GM21737 (cell line): ENCODE data around the gene KLHDC4.
"Not testable (repeated sequence)": the region's sequence is repeated elsewhere in the genome, so short reads cannot be mapped to it uniquely, and the experiment has no call there.

ENCODE experiments used
- ATAC-seq: cut with Tn5 transposase; IDR thresholded peaks from one replicate; pipeline ENCODE4 v1.9.1; 2021; ENCODE audit warnings: mild to moderate bottlenecking, moderate library complexity; ENCODE audit not compliant: unreplicated experiment

KLHDC4 gene

GRCh38 chr16:87721622-87722585, 43.9 kb downstream of the KLHDC4 start:
- ATAC-seq: no peak

DNA sequence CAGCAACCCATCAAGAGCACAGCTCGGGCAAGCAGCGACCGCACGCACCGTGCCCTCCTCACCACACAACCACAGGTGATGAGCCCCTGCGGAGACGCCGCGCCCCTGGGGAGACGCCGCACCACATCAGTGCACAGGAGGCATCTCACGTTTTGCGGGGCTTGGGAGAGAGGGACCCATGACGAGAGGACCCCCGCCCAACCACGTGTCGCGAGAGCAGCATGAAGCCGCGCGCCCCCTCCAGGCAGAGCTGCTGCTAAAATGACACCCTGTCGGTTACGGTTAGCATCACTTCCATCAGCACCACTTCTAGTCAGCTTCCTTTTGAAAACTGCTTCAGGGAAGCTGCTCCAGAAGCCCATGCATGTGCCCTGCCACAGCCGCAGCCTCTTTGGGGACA, 45.3 kb downstream of the KLHDC4 start:
- no peak for ATAC-seq

DNA sequence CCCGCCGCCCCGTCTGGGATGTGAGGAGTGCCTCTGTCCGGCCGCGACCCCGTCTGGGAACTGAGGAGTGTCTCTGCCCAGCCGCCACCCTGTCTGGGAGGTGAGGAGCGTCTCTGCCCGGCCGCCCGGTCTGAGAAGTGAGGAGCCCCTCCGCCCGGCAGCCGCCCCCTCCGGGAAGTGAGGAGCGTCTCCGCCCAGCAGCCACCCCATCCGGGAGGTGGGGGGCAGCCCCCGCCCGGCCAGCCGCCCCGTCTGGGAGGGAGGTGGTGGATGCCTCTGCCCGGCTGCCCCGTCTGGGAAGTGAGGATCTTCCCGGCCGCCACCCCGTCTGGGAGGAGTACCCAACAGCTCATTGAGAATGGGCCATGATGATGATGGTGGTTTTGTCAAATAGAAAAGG, 47.0 kb downstream of the KLHDC4 start:
- ATAC-seq: not testable (repeated sequence)

DNA sequence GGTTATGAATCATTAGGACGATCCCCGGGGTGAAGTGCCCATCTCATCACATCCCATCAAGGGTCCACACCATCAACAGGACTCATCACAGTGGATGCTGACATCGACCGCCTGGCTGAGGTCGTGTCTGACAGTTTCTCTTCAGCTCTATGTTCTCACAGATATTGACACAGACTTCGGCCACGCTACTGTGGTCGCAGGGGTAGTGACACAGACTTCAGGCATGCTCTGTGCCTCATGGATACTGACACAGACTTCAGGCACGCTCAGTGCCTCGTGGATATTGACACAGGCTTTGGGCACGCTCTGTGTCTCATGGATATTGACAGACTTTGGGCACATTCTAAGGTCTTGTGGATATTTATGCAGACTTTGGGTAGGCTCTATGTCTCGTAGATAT, 50.1 kb downstream of the KLHDC4 start:
- ATAC-seq: no peak

- no peak for ATAC-seq
Measured at GRCh38 chr16:87715231-87715630, 50.6 kb downstream of the KLHDC4 start.

DNA sequence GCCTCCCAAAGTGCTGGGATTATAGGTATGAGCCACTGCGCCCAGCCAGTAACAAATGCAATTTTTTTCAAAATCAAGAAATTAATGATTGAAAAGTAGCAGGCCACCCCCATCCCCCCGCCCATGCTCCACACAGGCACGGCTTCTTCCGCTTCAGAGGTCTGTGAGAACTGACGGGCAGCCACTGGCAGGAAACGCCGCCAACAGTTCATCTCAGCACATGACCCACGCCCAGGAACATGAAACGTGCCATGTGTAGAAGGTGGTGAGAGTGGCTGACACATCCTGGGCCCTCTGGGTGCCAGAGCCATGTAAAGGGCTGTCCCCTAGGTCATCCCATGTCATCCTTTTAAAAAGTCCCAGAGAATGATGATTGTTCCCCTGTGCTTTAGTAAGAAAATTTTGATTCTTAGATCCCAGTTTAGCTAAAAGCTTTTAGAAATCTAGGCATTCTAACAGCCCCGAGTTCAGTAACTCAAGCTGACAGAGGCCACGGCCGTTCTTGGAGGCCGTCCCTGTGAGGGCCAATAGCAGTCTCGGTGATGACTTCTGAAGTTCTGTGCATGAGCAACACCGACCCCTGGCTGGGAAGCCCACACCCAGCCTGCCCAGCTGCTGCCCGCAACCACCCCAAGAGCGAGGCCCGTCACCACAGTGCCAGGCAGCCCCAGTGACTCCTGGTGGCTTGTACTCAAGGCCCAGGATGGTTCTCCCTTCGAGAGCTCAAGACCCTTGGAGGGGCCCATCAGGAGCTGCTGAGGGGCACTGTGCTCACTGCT, 52.1 kb downstream of the KLHDC4 start:
- no peak for ATAC-seq

DNA sequence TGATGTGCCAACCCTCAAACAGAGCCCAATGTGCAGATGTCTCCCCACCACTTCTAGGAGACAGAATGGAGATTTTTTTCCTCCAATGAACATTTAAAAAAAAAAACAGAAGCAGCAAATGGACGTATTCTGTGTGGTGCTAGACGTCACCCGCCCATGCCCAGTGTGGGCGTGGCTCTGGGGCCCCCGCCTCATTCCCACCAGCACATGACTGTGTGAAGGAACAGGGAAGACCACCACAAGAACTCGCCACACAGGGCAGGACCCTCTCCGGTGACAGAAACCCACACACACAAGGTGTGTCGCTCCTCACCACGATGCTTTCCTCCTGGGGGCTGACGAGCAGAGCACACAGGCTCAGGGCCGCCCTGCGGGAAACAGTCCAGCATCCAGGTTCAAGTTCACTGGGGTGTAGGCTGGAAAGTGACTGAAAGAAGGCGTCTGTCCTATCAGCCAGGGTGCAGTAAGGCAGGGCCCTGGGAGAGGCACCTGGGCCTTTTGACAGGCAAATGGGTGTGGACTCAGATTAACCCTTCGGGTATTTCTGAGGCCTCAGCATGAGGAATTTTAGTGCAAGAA, 53.5 kb downstream of the KLHDC4 start:
- ATAC-seq: no peak

GRCh38 chr16:87710887-87711286, 54.9 kb downstream of the KLHDC4 start:
- no peak for ATAC-seq

GRCh38 chr16:87709677-87710076, 56.1 kb downstream of the KLHDC4 start:
- no peak for ATAC-seq

DNA sequence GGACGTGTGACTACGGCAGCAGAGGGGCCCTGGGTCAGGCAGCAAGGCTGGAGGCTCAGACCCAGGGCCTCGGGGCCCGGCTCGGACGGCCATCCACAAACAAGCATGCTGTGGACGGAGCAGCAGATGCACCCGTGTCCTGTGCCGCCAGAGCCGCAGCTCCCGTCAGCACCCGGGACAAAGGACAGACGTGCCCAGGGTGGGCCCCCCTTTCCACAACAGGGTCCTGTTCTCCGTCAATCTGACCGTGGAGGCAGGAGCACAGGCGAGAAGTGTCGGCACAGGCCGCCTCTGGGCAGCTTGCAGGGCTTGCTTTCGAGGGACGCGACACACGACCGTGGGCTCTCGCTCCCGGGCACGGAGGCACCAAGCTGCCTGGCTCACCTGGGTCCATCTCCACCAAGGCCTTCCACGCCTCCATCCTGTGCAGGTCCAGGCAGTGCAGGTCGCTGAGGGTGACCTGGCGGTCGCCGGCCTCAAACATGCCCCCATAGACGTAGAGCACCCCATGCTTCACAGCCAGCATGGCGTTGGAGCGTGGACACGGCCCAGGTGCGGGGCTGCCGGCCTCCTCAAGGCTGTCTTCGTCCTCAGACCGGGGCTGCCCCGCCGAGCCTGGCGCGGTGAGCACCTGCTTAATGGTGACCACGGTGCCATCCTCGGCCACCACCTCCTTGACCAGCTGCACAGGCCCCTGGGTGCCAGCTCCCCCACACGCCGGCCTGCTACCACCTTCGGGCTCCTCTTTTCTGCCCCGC, 56.7 kb downstream of the KLHDC4 start:
- no peak for ATAC-seq

GRCh38 chr16:87707714-87708580, 57.8 kb downstream of the KLHDC4 start:
- no peak for ATAC-seq

DNA sequence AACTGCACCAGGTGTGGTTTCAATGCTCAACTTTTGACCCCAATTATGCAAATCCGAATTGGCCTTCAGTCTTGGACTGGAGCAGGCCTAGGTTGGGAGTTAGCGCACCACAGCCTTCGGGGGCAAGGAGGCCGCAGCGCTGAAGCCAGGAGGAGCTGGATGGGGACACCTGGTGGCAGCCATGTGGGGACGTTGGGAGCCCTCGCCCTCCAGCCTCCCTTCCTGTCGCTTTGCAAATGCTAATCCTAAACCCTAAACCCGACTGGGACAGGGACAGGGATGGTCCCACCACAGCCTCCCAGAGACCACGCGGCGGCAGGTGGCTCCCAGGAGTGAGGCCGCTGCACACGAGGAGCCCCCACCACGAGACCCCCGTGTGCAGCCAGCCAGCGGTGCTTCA, 58.7 kb downstream of the KLHDC4 start:
- no peak for ATAC-seq

GRCh38 chr16:87706278-87707000, 59.3 kb downstream of the KLHDC4 start:
- no peak for ATAC-seq

GRCh38 chr16:87705771-87706277, 60.0 kb downstream of the KLHDC4 start:
- ATAC-seq: no peak

DNA sequence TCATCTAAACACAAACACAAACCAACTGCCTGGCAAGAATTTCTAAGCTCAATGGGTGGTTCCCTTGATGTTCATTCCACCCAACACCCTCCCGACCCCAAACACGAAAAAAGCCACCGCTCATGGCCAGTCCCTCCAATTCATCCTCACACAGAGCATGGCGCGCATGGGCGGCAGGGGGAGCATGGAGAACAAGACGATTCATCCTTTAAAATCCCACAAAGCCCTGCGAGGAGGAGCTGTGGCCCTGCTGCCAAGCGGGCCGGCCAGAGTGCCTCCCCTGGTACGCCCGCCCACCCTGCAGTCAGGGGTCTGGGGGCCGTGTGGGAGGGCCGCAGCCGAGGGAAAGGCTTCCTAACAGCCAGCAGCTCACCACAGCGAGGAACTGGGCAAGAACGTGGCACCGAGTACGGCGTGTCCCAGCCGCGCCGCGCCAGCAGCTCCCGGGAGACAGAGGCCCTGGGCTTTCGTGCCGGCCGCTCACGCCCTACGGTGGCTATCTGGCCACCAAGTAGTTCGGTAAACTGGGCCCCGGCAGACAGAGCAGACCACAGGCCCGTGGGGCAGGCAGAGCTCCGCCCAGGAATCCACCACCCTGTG, 60.9 kb downstream of the KLHDC4 start:
- ATAC-seq: no peak

DNA sequence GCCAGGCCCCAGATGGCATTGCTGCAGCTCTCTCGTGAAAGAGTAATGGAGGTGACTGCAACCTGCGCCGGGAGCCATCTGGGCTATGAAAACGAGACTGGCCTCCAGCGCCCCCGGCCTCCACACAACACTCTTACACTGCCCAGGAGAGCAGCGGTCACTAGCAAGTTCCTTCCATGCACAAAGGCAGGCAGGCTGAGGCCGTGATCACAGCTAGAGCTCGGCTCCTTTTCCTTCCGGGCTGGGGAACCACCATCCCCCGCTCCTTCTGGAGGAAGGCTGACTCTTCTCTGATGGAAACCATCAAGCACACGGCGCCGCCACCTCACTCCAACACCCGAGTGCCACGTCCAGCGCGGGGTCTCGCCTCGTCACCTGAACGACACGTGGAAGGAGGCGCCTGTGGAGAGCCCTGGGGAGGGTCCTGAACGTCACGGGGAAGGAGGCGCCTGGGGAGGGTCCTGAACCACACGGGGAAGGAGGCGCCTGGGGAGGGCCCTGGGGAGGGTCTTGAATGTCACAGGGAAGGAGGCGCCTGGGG, 61.9 kb downstream of the KLHDC4 start:
- ATAC-seq: no peak

DNA sequence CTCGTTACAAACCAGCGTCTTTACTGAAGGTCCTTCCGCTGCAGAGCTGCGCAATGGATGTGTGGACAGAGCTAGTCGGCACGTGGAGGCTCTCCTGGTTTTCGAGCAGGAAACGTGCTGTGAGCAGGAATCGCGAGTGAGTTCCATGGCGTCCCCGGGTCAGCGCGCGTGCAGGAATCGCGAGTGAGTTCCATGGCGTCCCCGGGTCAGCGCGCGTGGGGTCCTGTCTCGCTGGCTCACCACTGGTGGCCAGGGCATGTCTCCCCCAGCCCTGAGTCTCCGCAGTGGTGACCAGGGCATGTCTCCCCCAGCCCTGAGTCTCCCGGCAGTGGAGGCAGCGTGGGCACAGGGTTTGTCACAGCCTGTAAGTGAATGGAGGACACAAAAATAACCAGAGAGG, 62.7 kb downstream of the KLHDC4 start:
- ATAC-seq: no peak

DNA sequence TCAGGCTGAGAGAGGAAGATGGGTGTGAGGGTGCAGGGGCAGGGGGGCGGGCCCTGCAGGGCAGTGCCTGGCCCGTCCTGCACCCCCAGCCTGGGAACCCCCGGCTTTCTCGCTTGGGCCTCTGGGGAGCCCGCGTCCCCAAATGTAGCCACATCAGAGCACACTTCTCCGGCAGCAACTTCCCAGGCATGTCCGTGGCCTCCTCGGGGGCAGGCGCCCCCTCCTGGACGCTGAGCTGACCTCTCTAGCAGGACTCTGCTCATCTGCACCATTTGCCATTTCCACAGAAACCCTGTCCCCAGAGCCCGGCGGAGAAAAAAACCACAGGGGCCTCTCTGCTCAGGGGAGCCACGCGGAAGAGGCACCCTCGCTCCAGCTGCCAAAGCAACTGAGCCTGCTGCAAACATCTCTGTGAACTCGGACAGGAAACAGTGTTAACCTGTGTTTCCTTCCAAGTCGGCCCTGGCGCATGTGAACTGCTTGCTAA, 63.4 kb downstream of the KLHDC4 start:
- ATAC-seq: peak; percentile 52
